ENCODE results near the gene NTRK3.

DNA sequence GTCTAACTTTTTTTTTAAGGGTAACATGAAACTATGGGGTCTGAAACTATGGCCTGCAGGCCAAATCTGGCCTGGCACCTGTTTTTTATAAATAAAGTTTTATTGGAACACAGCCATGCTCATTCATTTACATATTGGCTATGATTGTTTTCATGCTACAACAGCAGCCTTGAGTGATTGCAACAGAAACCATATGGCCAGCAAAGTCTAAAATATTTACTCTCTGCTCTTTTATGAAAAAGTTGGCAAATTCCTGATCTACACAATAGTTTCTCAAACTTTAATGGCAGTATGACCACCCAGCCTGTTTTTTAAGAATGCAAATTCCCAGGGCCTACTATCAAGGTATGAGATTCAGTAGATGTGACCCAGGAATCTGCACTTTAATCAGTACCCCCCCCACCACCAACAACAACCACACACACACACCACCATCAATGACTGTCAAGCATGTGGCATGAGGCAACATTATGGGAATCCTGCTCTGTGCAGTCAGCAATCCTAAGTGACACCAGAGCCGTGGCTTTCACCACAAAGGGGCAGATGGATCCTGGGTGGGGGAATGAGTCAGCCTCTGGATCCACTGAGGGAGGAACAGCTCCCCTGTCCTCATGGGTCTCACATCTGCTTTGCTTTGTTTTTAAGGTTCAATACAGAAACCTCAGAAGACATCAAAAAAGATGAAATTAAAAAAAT is 142.8 kb downstream of the NTRK3 start:
- TF ChIP-seq POLR2A (IDR thresholded peaks at IDR 0.05) = no peak
- TF ChIP-seq, protein P1, sequence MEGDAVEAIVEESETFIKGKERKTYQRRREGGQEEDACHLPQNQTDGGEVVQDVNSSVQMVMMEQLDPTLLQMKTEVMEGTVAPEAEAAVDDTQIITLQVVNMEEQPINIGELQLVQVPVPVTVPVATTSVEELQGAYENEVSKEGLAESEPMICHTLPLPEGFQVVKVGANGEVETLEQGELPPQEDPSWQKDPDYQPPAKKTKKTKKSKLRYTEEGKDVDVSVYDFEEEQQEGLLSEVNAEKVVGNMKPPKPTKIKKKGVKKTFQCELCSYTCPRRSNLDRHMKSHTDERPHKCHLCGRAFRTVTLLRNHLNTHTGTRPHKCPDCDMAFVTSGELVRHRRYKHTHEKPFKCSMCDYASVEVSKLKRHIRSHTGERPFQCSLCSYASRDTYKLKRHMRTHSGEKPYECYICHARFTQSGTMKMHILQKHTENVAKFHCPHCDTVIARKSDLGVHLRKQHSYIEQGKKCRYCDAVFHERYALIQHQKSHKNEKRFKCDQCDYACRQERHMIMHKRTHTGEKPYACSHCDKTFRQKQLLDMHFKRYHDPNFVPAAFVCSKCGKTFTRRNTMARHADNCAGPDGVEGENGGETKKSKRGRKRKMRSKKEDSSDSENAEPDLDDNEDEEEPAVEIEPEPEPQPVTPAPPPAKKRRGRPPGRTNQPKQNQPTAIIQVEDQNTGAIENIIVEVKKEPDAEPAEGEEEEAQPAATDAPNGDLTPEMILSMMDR (IDR thresholded peaks at IDR 0.05) = no peak

Data from thyroid gland (tissue), 4 donors.